HFFc6 (cell line): ENCODE data around the gene ADCK2. TPM values are rescaled to one million over a fixed set of nuclear protein-coding genes. Genes with fewer than 3 reads are reported as not detected.

Experiments
- DNase-seq: peaks from one replicate; pipeline ENCODE4 v3.0.0-alpha.2; 2018
- H3K27ac Mint-ChIP-seq: 2 replicates; pipeline ENCODE4 v1.8.0; 2020; ENCODE audit warnings: mild to moderate bottlenecking, mixed read lengths
- H3K27me3 Mint-ChIP-seq: 2 replicates; pipeline ENCODE4 v1.8.0; 2021; ENCODE audit warnings: mild to moderate bottlenecking, moderate library complexity, mixed read lengths; ENCODE audit not compliant: insufficient read depth
- H3K36me3 Mint-ChIP-seq: 2 replicates; pipeline ENCODE4 v1.8.0; 2021; ENCODE audit warnings: low read depth, mixed read lengths
- H3K4me1 Mint-ChIP-seq: 2 replicates; pipeline ENCODE4 v1.8.0; 2020; ENCODE audit warnings: low read depth, mixed read lengths
- H3K4me3 Mint-ChIP-seq: 2 replicates; pipeline ENCODE4 v1.8.0; 2020; ENCODE audit warnings: mild to moderate bottlenecking, moderate library complexity, mixed read lengths
- H3K9me3 Mint-ChIP-seq: 2 replicates; pipeline ENCODE4 v1.8.0; 2020; ENCODE audit warnings: mild to moderate bottlenecking, mixed read lengths
- total RNA-seq, 6 experiments: library from RNA; stranded (reverse); fragmentation: NEBNext Ultra II Directional; extraction: Animal tissue kit (Norgen Biotek cat#: 25700); gene quantifications; 2 replicates in 1 of 6; 3 replicates in 5 of 6; pipeline ENCODE4 v1.2.3, GENCODE V29; 2021
- TF ChIP-seq, protein P1 (sequence below): fragments of 200-600 bp; sonication (generic); IDR thresholded peaks from 2 replicates; pipeline ENCODE4 v1.5.0; 2021; ENCODE audit warnings: antibody characterized with exemption, mild to moderate bottlenecking

ADCK2 gene
- total RNA-seq, 6 experiments from 2014 or later: 9.2 to 13.6 (median 10.0) TPM

DNA sequence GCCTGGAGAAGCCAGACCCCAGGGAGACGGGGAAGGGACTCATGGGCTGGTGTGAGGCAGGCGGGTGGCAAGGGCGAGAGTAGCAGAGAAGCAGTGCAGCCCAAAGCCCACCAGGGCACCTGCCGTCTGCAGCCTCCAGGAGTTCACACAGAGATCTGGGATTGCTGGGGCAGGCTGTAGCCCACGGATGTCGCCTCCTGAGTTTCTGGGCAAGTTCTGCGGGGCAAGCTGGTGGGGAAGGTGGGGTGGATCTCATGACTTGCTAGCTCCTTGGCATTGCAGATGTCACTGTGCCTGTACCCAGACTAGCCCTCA lies 6.0 kb downstream of the ADCK2 start:
- H3K4me3 Mint-ChIP-seq: no peak overlapping the region
- H3K27me3 Mint-ChIP-seq: no peaks in the 10 kb centered on the region; the same call in 1 of the 2 replicates
- no peaks in the 10 kb centered on the region for H3K9me3 Mint-ChIP-seq
- TF ChIP-seq, protein P1, sequence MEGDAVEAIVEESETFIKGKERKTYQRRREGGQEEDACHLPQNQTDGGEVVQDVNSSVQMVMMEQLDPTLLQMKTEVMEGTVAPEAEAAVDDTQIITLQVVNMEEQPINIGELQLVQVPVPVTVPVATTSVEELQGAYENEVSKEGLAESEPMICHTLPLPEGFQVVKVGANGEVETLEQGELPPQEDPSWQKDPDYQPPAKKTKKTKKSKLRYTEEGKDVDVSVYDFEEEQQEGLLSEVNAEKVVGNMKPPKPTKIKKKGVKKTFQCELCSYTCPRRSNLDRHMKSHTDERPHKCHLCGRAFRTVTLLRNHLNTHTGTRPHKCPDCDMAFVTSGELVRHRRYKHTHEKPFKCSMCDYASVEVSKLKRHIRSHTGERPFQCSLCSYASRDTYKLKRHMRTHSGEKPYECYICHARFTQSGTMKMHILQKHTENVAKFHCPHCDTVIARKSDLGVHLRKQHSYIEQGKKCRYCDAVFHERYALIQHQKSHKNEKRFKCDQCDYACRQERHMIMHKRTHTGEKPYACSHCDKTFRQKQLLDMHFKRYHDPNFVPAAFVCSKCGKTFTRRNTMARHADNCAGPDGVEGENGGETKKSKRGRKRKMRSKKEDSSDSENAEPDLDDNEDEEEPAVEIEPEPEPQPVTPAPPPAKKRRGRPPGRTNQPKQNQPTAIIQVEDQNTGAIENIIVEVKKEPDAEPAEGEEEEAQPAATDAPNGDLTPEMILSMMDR: no peak
- peaks cover 20% of the 10 kb centered on the region for H3K4me1 Mint-ChIP-seq
- no peak overlapping the region for H3K27ac Mint-ChIP-seq
- peaks cover 12% of the 10 kb centered on the region for H3K36me3 Mint-ChIP-seq
- no peak for DNase-seq

DNA sequence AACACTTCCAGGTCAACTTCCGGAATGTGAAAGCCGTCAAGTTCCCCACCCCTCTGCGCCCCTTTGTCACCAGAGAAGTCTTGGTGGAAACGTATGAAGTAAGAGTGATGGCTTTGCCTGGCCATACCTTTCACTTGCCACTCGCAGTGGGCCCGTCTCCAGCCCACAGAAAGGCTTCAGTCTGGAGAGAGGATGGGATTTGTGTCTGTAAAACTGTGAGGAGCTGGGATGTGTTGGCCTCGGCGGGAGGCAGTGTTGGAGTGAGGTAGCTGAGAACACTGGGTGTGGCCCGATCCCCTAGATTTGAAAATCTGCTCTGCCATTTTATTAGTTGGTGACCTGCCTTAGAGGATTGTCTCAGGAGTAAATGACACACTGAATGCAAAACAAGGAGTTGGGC lies 6.4 kb downstream of the ADCK2 start:
- H3K4me3 Mint-ChIP-seq: no peak overlapping the region
- peaks cover 16% of the 10 kb centered on the region for H3K4me1 Mint-ChIP-seq
- TF ChIP-seq, protein P1: no peak
- no peak for DNase-seq
- H3K27me3 Mint-ChIP-seq: no peaks in the 10 kb centered on the region; the same call in 1 of the 2 replicates
- H3K9me3 Mint-ChIP-seq: no peaks in the 10 kb centered on the region
- no peak overlapping the region for H3K27ac Mint-ChIP-seq
- H3K36me3 Mint-ChIP-seq: peaks cover 12% of the 10 kb centered on the region

DNA sequence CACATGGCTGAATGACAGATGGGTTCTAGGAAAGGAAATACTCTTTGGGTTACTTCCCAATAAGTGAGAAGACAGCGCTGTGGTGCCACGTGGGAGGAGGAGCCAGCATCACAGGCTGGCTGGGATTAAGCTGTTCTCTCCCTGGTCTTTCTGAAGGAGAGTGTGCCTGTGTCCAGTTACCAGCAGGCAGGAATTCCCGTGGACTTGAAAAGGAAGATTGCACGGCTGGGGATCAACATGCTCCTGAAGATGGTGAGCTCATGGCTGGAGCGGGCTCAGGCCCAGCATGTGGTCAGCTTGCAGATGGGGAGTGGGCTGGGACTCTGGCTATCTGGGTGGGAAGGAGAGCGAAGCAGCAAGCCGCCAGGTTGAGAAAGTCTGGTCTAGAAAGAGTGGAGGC lies 8.1 kb downstream of the ADCK2 start:
- DNase-seq: no peak
- H3K27me3 Mint-ChIP-seq: no peaks in the 10 kb centered on the region; the same call in 1 of the 2 replicates
- no peak overlapping the region for H3K4me3 Mint-ChIP-seq
- peaks cover 12% of the 10 kb centered on the region for H3K36me3 Mint-ChIP-seq
- TF ChIP-seq, protein P1: no peak
- H3K4me1 Mint-ChIP-seq: no peaks in the 10 kb centered on the region
- no peak overlapping the region for H3K27ac Mint-ChIP-seq
- no peaks in the 10 kb centered on the region for H3K9me3 Mint-ChIP-seq

DNA sequence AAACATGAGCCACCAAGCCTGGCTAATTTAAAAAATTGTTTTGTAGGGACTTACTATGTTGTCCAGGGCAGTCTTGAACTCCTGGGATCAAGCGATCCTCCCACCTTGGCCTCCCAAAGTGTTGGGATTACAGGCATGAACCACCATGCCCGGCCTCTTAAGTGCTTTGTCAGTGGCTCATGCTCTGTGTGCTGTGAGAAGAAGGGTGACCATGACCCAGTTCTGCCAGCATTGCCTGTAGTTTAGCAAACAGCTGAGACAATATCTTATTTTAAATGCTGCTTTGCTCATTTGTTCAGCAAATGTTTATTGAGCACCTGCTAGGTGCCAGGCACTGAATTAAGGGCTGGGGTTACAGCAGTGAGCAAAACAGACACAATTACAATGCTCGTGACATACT lies 9.0 kb downstream of the ADCK2 start:
- H3K27ac Mint-ChIP-seq: no peak overlapping the region
- H3K9me3 Mint-ChIP-seq: no peaks in the 10 kb centered on the region
- H3K4me1 Mint-ChIP-seq: no peaks in the 10 kb centered on the region
- no peak overlapping the region for H3K4me3 Mint-ChIP-seq
- DNase-seq: no peak
- H3K27me3 Mint-ChIP-seq: no peaks in the 10 kb centered on the region; the same call in 1 of the 2 replicates
- peaks cover 12% of the 10 kb centered on the region for H3K36me3 Mint-ChIP-seq
- TF ChIP-seq, protein P1: no peak

DNA sequence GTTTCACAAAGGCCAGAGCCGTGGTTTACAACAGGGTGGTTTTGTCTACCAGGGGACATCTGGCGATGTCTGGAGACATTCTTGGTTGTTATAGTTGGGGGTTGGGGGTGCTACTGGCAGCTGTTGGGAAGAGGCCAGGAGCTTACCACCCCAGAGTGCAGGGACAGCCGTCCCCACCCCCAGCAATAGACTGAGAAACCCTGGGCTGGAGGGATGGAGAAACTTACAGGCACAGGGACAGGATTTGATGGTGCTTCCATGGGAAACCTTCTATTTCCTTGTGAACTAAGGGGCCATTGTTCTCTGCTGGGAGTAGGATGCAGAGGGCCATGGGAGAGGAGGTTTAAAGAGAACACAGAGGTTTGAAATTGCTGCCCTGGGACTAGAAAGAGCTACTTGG lies 10.9 kb downstream of the ADCK2 start:
- no peaks in the 10 kb centered on the region for H3K9me3 Mint-ChIP-seq
- no peak overlapping the region for H3K4me3 Mint-ChIP-seq
- DNase-seq: no peak
- TF ChIP-seq, protein P1: no peak
- H3K4me1 Mint-ChIP-seq: no peaks in the 10 kb centered on the region
- H3K36me3 Mint-ChIP-seq: peaks cover 12% of the 10 kb centered on the region
- H3K27ac Mint-ChIP-seq: no peak overlapping the region
- no peaks in the 10 kb centered on the region; the same call in 1 of the 2 replicates for H3K27me3 Mint-ChIP-seq
